PC-3 (cell line): ENCODE measurements around the gene ACTG2.
"Not testable (repeated sequence)": the region's sequence is repeated elsewhere in the genome, so short reads cannot be mapped to it uniquely, and the experiment has no call there.

Experiments
- EZH2 ChIP-seq: fragments of 300-600 bp; sonication (generic); IDR thresholded peaks from one replicate; pipeline ENCODE4 v1.6.1; 2017; ENCODE audit warnings: antibody characterized with exemption, mild to moderate bottlenecking, low read length; ENCODE audit not compliant: unreplicated experiment
- EZH2phosphoT487 ChIP-seq: fragments of 300-600 bp; sonication (generic); IDR thresholded peaks from 2 replicates; pipeline ENCODE4 v1.6.1; 2018; ENCODE audit warnings: mild to moderate bottlenecking, antibody characterized with exemption, low read length, borderline replicate concordance
- TF ChIP-seq, protein P1 (sequence below): fragments of 300-600 bp; sonication (generic); conservative IDR thresholded peaks from 2 replicates; pipeline ENCODE4 v1.5.1; 2017; ENCODE audit warnings: antibody characterized with exemption, low read depth, mild to moderate bottlenecking, low read length

DNA sequence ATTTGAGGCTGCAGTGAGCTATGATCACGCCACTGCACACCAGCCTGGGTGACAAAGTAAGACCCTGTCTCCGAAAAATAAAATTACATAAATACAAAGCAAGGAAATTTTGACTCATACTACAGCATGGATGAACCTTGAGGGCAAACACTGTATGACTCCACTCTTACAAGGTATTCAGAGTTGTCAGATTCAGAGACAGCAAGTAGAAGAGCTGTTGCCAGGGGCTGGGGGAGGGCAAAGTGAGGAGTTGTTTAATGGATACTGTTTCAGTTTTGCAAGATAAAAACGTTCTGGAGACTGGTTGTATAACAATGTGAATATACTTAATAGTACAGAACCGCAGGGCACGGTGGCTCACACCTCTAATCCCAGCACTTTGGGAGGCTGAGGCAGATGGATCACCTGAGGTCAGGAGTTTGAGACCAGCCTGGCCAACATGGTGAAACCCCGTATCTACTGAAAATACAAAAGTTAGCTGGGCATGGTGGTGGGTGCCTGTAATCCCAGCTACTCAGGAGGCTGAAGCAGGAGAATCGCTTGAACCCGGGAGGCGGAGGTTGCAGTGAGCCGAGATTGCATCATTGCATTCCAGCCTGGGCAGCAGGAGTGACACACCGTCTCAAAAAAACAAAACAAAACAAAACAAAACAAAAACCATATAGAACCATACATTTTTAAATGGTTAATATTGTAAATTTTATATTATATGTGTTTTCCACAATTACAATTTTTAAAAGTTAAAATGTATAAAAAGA lies 5.0 kb upstream of the ACTG2 start:
- TF ChIP-seq, protein P1, sequence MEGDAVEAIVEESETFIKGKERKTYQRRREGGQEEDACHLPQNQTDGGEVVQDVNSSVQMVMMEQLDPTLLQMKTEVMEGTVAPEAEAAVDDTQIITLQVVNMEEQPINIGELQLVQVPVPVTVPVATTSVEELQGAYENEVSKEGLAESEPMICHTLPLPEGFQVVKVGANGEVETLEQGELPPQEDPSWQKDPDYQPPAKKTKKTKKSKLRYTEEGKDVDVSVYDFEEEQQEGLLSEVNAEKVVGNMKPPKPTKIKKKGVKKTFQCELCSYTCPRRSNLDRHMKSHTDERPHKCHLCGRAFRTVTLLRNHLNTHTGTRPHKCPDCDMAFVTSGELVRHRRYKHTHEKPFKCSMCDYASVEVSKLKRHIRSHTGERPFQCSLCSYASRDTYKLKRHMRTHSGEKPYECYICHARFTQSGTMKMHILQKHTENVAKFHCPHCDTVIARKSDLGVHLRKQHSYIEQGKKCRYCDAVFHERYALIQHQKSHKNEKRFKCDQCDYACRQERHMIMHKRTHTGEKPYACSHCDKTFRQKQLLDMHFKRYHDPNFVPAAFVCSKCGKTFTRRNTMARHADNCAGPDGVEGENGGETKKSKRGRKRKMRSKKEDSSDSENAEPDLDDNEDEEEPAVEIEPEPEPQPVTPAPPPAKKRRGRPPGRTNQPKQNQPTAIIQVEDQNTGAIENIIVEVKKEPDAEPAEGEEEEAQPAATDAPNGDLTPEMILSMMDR, result not testable (repeated sequence)
- not testable (repeated sequence) for TF ChIP-seq EZH2phosphoT487, EZH2
